ENCODE data around the gene PTPRM. TPM values are rescaled to one million over a fixed set of nuclear protein-coding genes. Genes with fewer than 3 reads are reported as not detected.

Gene PTPRM
- total and polyA plus RNA-seq, 2 of the 4 experiments (the other 2 are of a cell fraction): 28.3 to 51.2 TPM

DNA sequence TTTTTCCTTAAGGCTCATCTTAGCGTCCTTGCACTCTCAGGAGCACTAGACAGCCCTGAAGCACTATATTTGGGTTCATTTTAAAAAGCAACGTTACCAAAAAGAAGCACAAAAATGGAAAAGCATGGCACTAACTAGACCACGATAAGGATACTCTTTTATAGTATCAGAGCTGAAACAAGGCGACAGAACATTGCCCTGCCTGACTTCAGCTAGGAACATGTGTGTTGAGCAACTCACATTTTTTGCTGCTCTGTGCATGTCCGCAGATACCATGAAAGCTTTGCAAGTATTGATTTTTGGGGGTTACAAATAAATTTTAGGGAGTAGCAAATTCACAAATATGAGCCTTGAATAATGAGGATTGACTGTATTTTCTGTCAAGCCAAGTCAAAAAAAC is 332.0 kb downstream of the PTPRM start:
- H2AFZ ChIP-seq (replicated peaks; ENCODE audit: low read length, poor library complexity): no peak overlapping the region
- H3K27me3 ChIP-seq (ENCODE audit: control insufficient read depth, insufficient read depth, low read length): no peaks in the 10 kb centered on the region
- H4K5ac ChIP-seq (ENCODE audit: low read depth, low read length): no peak overlapping the region
- no peak overlapping the region; the same call in 1 of the 2 replicates for H3K14ac ChIP-seq (replicated peaks; ENCODE audit: low read depth, low read length)
- no TSS peak for BruUV-seq (replicated peaks)
- no peak overlapping the region for H3K27ac ChIP-seq (ENCODE audit: insufficient read depth, low read length)
- peaks cover 5% of the 10 kb centered on the region for H3K9me1 ChIP-seq (ENCODE audit: insufficient read depth, low read length)
- peaks cover 12% of the 10 kb centered on the region for H3K4me1 ChIP-seq (ENCODE audit: control insufficient read depth, insufficient read depth, low read length)
- intact Hi-C loops (cut with micrococcal nuclease): no loop called here
- no peaks in the 10 kb centered on the region for H3K9me3 ChIP-seq (ENCODE audit: control insufficient read depth, insufficient read depth, low read length)
- no peak overlapping the region for H2BK5ac ChIP-seq (ENCODE audit: low read depth, low read length, poor library complexity, severe bottlenecking)
- CTCF ChIA-PET: no interaction called here
- ATAC-seq (ENCODE audit: low read depth): no peak
- no peaks in the 10 kb centered on the region for H3K36me3 ChIP-seq (ENCODE audit: control insufficient read depth, insufficient read depth, low read length)
- no peak overlapping the region for H3K23ac ChIP-seq (ENCODE audit: low read depth, low read length)
- dilution Hi-C loops (cut with HindIII; ENCODE audit: low sequenced_read_pairs, unreplicated experiment): no loop called here
- TF ChIP-seq RCOR1 (IDR thresholded peaks at IDR 0.05; ENCODE audit: insufficient replicate concordance, low read length): no peak
- TF ChIP-seq POLR2A (IDR thresholded peaks at IDR 0.05; ENCODE audit: low read depth, low read length): no peak
- no peak for TF ChIP-seq RFX5 (IDR thresholded peaks at IDR 0.05; ENCODE audit: low read depth, low read length)
- TF ChIP-seq CEBPB (IDR thresholded peaks at IDR 0.05; ENCODE audit: low read depth, low read length): no peak
- no peak for TF ChIP-seq MXI1 (IDR thresholded peaks at IDR 0.05; ENCODE audit: borderline replicate concordance, low read depth, low read length)
- no peak for TF ChIP-seq USF2 (IDR thresholded peaks at IDR 0.05; ENCODE audit: low read depth, low read length)
- no peak for TF ChIP-seq FOS (IDR thresholded peaks at IDR 0.05; ENCODE audit: low read depth, low read length)
- TF ChIP-seq, protein P1, sequence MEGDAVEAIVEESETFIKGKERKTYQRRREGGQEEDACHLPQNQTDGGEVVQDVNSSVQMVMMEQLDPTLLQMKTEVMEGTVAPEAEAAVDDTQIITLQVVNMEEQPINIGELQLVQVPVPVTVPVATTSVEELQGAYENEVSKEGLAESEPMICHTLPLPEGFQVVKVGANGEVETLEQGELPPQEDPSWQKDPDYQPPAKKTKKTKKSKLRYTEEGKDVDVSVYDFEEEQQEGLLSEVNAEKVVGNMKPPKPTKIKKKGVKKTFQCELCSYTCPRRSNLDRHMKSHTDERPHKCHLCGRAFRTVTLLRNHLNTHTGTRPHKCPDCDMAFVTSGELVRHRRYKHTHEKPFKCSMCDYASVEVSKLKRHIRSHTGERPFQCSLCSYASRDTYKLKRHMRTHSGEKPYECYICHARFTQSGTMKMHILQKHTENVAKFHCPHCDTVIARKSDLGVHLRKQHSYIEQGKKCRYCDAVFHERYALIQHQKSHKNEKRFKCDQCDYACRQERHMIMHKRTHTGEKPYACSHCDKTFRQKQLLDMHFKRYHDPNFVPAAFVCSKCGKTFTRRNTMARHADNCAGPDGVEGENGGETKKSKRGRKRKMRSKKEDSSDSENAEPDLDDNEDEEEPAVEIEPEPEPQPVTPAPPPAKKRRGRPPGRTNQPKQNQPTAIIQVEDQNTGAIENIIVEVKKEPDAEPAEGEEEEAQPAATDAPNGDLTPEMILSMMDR (conservative IDR thresholded peaks at IDR 0.05; ENCODE audit: low read depth, low read length): no peak
- no peak for TF ChIP-seq ELK1 (IDR thresholded peaks at IDR 0.05; ENCODE audit: borderline replicate concordance, low read depth, low read length)
- no peak for TF ChIP-seq SMC3 (IDR thresholded peaks at IDR 0.05; ENCODE audit: low read depth, low read length)
- TF ChIP-seq MAFK (IDR thresholded peaks at IDR 0.05; ENCODE audit: low read depth, low read length): no peak
- no peak for TF ChIP-seq CHD1 (IDR thresholded peaks at IDR 0.05; ENCODE audit: low read depth, low read length)
- TF ChIP-seq MAZ (IDR thresholded peaks at IDR 0.05; ENCODE audit: borderline replicate concordance, low read depth, low read length): no peak
- no peak for TF ChIP-seq BHLHE40 (IDR thresholded peaks at IDR 0.05; ENCODE audit: low read depth, low read length)
- TF ChIP-seq NFE2L2 (IDR thresholded peaks at IDR 0.05; ENCODE audit: low read depth, low read length): no peak
- TF ChIP-seq RAD21 (IDR thresholded peaks at IDR 0.05; ENCODE audit: low read length): no peak
- H2BK20ac ChIP-seq (ENCODE audit: low read depth, low read length): no peak overlapping the region
- no peak overlapping the region for H3K4ac ChIP-seq (ENCODE audit: low read depth, low read length)
- no peak overlapping the region for H2BK15ac ChIP-seq (ENCODE audit: low read depth, low read length)
- no peak overlapping the region for H3K4me3 ChIP-seq (ENCODE audit: insufficient read depth, low read depth, low read length)
- WGBS, 2 experiments (ENCODE audit: extremely low coverage in 2 of 2, insufficient read length in 1 of 2): 97% methylated on average over 4 of the region's 5 CpGs; no CpG with 5 or more reads in 1 of the 2 experiments
- in situ Hi-C loops (cut with MboI; ENCODE audit: low sequenced_read_pairs): no loop called here
- H4K91ac ChIP-seq (ENCODE audit: insufficient read depth, low read depth, low read length): no peak overlapping the region
- no peak overlapping the region for H2AK9ac ChIP-seq (replicated peaks; ENCODE audit: low read depth, low read length, poor library complexity)
- DNase-seq: no peak
- no peak overlapping the region for H2BK120ac ChIP-seq (ENCODE audit: low read depth, low read length)
- H4K8ac ChIP-seq (ENCODE audit: low read depth in 2 of 2, low read length in 2 of 2): no peak overlapping the region
- H2AK5ac ChIP-seq (ENCODE audit: low read depth, low read length): no peak overlapping the region
- no peak overlapping the region for H3K18ac ChIP-seq (ENCODE audit: low read depth, low read length)
- no peak overlapping the region for H3K4me2 ChIP-seq (ENCODE audit: low read depth, low read length)
- peaks cover under 1% of the 10 kb centered on the region; the same call in 1 of the 2 replicates for H4K20me1 ChIP-seq (ENCODE audit: insufficient read depth, low read length)
- no peak overlapping the region for H3K9ac ChIP-seq (ENCODE audit: low read depth, low read length)
- POLR2A ChIA-PET (ENCODE audit: unreplicated experiment): no interaction called here
- H3K56ac ChIP-seq (ENCODE audit: extremely low read depth, insufficient read depth, low read length): no peak overlapping the region
- H3K79me1 ChIP-seq (ENCODE audit: low read depth in 1 of 2, low read length in 2 of 2): peaks cover 4 to 13% of the 10 kb centered on the region in 2 experiments; a peak in 2 of 4 replicates
